Coronary artery (tissue), 2 donors: ENCODE data around the gene TTC38.

Source experiments
- DNase-seq: peaks from one replicate; pipeline ENCODE4 v3.0.0-alpha.2; 2017; ENCODE audit warnings: low spot score
- H3K27ac ChIP-seq, 2 donors: fragments of 200-600 bp; sonication (generic); one replicate each; pipeline ENCODE4 v1.5.1; 2016 to 2019
- H3K4me3 ChIP-seq: fragments of 200-600 bp; sonication (generic); 2 replicates; pipeline ENCODE4 v1.5.1; 2016; ENCODE audit warnings: mild to moderate bottlenecking, moderate library complexity
- TF ChIP-seq, protein P1 (sequence below): fragments of 200-600 bp; sonication (generic); IDR thresholded peaks from one replicate; pipeline ENCODE4 v1.5.1; 2019; ENCODE audit warnings: antibody characterized with exemption

The TTC38 gene

DNA sequence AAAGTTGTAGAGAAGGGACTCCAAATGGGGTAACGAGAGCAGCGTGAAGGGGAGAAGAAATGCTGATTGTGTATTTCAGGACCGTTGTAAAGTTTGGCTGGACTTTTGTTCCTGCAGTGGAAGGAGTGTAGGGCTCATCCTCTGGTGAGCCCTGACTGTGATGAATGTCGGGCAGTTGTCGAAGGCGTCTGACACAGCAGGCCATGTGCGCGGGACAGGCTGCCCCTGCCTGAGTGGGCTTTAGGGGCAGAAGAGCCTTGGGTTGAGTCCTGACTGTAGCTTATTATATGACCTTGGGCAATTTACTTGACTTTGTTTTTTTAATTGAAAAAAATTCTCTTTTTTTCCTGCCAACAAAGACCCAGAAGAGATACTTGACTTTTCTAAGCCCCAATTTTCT lies 70.8 kb downstream of the TTC38 start:
- TF ChIP-seq, protein P1, sequence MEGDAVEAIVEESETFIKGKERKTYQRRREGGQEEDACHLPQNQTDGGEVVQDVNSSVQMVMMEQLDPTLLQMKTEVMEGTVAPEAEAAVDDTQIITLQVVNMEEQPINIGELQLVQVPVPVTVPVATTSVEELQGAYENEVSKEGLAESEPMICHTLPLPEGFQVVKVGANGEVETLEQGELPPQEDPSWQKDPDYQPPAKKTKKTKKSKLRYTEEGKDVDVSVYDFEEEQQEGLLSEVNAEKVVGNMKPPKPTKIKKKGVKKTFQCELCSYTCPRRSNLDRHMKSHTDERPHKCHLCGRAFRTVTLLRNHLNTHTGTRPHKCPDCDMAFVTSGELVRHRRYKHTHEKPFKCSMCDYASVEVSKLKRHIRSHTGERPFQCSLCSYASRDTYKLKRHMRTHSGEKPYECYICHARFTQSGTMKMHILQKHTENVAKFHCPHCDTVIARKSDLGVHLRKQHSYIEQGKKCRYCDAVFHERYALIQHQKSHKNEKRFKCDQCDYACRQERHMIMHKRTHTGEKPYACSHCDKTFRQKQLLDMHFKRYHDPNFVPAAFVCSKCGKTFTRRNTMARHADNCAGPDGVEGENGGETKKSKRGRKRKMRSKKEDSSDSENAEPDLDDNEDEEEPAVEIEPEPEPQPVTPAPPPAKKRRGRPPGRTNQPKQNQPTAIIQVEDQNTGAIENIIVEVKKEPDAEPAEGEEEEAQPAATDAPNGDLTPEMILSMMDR: no peak
- no peak overlapping the region for H3K4me3 ChIP-seq
- DNase-seq: no peak
- H3K27ac ChIP-seq: no peak overlapping the region

GRCh38 chr22:46339956-46340355 lies 72.1 kb downstream of the TTC38 start:
- TF ChIP-seq, protein P1: no peak
- no peak overlapping the region for H3K27ac ChIP-seq
- no peak for DNase-seq

DNA sequence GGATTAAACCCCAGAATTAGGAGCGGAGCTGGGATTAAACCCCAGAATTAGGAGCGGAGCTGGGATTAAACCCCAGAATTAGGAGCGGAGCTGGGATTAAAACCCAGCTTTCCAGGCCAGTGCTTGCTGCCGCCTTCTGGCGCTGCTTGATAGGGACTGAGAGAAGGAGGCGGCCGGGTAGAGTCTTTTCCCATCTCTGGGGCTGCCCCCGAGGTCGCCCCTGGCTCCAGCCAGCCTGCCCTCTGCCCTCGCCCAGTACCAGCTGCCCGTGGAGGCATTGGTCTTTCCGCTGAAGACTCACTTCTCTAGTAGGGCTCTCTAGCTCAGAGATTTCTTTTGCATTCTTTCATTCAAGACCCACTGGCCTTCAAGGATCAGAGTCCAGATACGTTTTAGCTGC lies 72.9 kb downstream of the TTC38 start:
- H3K27ac ChIP-seq: no peak overlapping the region
- DNase-seq: no peak
- TF ChIP-seq, protein P1: no peak
- H3K4me3 ChIP-seq: no peak overlapping the region

More at GRCh38 chr22:46339956-46340355, 72.1 kb downstream of the TTC38 start:
- no peak overlapping the region for H3K4me3 ChIP-seq
